Stimulated activated CD8-positive, alpha-beta memory T cell treated with anti-CD3 and anti-CD28 coated beads, Interleukin-4, amount 100 ng/mL, for 1 hour (primary cell): ENCODE results near the gene GXYLT2.
"Not testable (repeated sequence)": the region's sequence is repeated elsewhere in the genome, so short reads cannot be mapped to it uniquely, and the experiment has no call there.

Source experiments
- DNase-seq, 2 donors: peaks; one replicate each; pipeline ENCODE4 v3.0.0-alpha.2; 2020; ENCODE audit warnings: low read depth in 2 of 2, low spot score in 1 of 2

GXYLT2 gene

DNA sequence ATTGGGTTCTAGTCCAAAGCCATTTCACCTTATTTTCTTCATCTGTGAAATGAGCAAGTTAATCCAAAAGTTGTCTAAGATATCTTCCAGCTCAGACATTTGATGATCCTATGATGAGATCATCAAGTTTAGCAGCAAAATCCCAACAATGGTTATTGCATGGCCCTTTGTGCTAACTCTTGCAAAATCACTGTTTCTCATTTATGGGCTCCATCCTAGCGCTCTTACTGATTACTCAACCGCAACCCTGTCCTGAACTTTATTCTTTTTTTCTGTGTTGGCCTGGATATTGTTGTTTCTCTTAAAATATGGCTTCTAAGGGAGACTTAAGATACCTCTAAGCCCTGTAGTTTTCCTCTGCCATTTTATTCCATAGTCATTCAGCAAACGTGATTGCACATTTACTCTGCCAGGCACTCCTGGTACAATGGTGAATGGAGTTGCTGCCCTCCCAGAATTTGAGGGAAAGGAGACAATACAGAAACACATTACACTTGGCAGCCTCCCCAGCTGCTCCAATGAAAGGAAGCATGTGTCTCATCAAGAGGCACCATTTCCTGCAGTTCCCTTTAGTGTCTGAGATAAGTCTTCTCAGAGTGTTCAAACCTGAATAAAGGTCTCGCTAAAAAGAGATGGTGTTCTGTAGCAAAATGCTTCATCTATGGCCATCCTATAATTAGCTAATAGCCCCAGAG is 4.4 kb downstream of the GXYLT2 start:
- no peak for DNase-seq

- no peak for DNase-seq
Measured at GRCh38 chr3:72892870-72893269, 5.0 kb downstream of the GXYLT2 start.

GRCh38 chr3:72894976-72895552 is 7.2 kb downstream of the GXYLT2 start:
- DNase-seq: no peak

GRCh38 chr3:72896996-72897757 is 9.3 kb downstream of the GXYLT2 start:
- no peak for DNase-seq

- DNase-seq: no peak
Measured at GRCh38 chr3:72897758-72898007, 9.8 kb downstream of the GXYLT2 start.

GRCh38 chr3:72899349-72899765 is 11.5 kb downstream of the GXYLT2 start:
- no peak for DNase-seq

GRCh38 chr3:72900048-72900447 is 12.2 kb downstream of the GXYLT2 start:
- DNase-seq: no peak

GRCh38 chr3:72901840-72902239 is 14.0 kb downstream of the GXYLT2 start:
- no peak for DNase-seq

DNA sequence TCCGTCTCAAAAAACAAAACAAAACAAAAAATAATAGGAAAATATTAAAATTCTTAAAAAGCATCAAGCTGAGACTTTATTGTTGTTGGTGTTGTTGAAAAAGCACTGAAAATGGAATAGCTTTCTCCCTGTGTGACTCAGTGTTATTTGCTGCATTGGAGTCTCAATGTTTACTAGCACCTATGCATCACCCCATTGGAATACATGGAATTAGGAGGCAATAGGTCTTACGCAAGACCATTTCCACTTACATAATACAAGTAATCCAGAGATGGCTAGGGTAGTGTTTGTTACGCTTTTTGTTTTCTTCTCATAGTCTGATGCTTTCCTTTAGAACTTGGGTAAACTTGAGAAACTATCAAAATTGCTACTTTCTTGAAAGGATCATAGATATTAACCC is 15.2 kb downstream of the GXYLT2 start:
- DNase-seq: no peak

GRCh38 chr3:72904163-72904562 is 16.3 kb downstream of the GXYLT2 start:
- DNase-seq: no peak

DNA sequence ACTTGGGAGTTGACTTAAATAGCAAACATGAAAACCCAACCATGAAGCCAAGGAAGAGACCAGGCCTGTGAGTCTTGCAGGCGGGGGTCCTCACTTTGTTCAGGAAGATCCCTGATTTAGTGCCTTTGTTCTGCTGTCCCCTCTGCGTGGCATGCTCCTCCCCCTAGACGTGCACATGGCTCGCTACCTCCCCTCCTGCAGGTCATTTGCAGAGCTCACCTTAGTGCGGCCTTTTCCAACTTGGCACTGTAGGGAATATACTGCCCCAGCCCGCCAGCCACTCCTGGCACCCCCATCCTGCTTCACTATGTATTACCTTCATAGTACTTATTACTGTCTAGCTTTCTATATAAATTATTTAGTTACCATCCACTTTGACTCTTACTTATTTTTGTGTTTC is 18.3 kb downstream of the GXYLT2 start:
- DNase-seq: no peak

DNA sequence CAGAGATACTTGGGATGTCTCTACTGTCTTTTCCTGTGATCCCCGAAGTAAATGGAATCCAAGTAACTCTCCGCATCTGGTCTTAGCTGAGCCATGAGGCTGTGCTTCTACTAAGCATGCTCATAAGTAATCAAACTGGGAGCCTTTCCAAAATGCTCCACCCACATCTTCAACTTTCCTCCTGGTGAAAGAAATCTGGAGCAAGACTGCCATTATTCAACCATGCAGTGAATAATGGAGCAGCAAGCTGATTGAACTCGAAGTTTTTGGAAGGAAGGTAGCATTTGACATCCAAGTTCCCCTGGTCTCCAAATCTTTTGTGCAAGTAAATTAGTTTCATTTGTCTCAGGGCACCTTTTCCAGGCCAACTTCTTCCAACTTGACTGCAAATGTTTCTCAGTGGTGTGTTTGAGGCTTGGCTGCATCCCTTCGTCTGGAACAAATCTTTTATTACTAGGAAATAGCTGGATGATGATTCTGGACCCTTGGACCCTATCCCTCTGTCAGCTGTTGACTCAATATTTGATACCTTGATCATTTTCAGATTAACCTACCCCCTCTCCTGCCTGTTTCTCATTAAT is 19.4 kb downstream of the GXYLT2 start:
- DNase-seq: no peak

DNA sequence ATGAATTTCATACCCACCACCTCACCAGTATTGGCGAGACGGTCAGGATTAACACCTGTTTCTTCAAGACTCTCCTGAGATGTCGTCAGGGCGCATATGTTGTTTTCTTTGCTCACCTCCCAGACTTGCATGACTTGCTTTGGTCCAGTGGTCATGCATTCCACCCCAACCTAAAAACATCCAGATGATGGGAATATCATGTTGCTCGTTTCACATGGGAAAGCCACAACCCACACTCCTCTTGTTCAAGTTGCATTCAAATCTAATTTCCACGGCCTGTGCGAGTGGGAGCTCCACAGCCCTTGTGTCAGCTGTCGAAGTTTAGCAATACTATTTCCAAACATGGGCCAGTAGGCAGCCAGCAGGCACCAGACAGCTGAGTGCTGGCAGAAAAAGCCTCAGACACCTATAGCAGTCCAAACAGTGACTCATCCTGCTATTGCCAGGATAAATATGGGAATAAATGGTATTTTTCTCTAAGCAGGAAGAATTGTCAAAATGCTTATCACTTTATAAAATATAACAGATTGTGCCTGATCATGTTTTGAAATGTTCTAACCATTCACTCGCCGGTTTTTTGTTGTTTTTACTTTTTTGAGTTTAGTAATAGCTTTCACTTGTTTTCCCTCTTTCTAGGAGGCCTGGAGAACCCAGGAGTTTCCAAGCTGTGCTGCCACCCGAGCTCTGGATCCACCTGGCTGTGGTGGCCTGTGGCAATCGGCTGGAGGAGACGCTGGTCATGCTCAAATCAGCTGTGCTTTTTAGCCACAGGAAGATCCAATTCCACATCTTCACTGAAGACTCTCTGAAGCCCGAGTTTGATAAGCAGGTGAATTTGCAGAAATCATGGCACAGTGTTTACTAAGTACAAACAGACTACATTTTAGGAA is 20.1 kb downstream of the GXYLT2 start:
- no peak for DNase-seq

- no peak for DNase-seq
Measured at GRCh38 chr3:72909591-72909990, 21.7 kb downstream of the GXYLT2 start.

- no peak for DNase-seq
Measured at GRCh38 chr3:72912532-72912931, 24.7 kb downstream of the GXYLT2 start.

GRCh38 chr3:72914383-72914782 is 26.5 kb downstream of the GXYLT2 start:
- DNase-seq: no peak

DNA sequence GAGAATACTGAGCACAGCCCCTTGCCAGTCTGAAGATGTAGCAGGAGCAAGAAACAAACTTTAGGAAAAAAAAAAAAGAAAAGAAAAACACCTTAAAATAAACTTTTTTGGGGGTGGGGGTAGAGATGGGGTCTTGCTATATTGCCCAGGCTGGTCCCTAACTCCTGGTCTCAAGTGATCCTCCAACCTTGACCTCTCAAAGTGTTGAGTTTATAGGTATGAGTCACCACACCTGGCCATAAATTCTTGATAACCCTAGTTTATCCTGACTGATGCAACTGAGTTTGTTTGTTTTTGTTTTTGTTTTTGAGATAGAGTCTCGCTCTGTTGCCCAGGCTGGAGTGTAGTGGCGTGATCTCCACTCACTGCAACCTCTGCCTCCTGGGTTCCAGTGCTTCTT is 28.4 kb downstream of the GXYLT2 start:
- DNase-seq: no peak

DNA sequence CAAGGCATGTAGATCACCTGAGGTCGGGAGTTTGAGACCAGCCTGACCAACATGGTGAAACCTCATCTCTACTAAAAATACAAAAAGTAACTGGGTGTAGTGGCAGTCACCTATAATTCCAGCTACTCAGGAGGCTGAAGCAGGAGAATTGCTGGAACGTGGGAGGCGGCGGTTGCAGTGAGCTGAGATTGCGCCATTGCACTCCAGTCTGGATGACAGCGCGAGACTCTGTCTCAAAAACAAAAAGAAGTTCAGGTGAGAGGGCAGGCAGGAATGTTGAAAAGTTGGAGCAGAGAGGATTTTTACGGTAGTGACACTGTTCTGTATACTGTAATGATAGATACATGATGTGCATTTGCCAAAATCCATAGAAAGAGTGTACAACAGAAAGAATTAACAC is 31.7 kb downstream of the GXYLT2 start:
- DNase-seq: no peak

DNA sequence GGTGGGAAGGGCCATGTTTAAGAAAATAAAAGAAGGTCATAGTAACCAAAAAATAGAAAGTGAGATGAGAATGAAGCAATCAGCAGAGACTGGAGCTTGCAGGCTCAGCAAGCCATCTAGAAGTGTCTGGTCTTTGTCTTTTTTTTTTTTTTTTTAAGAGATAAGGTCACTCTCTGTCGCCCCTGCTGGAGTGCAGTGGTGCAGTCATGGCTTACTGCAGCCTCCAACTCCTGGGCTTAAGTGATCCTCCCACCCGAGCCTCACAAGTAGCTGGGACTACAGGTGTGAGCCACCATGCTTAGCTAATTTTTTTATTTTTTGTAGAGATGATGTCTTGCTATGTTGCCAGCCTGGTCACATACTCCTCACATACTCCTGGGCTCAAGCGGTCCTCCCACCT is 36.2 kb downstream of the GXYLT2 start:
- no peak for DNase-seq

DNA sequence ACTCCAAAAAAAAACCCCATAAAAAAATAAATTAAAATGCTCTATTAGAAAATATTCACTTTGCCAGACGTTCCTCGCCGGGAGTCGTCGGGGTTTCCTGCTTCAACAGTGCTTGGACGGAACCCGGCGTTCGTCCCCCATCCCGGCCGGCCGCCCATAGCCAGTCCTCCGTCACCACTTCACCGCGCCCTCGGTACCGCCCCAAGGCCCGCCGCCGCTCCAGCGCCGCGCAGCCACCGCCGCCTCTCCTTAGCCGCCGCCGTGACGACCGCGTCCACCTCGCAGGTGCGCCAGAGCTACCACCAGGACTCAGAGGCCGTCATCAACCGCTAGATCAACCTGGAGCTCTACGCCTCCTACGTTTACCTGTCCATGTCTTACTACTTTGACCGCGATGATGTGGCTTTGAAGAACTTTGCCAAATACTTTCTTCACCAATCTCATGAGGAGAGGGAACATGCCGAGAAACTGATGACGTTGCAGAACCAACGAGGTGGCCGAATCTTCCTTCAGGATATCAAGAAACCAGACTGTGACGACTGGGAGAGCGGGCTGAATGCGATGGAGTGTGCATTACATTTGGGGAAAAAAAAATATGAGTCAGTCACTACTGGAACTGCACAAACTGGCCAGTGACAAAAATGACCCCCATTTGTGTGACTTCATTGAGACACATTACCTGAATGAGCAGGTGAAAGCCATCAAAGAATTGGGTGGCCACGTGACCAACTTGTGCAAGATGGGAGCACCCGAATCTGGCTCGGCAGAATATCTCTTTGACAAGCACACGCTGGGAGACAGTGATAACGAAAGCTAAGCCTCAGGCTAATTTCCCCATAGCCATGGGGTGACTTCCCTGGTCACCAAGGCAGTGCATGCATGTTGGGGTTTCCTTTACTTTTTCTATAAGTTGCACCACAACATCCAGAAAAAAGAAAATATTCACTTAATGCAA is 41.2 kb downstream of the GXYLT2 start:
- DNase-seq: not testable (repeated sequence)
